KBM-7 (cell line): ENCODE data around the gene GLYR1.

ENCODE experiments used
- DNase-seq: peaks from one replicate; pipeline ENCODE4 v3.0.0-alpha.2; 2015
- in situ Hi-C: fragments of 300-500 bp; cut with MboI; formaldehyde crosslinking; loops from 2 replicates; pipeline ENCODE4 v1.14.3; 2020; ENCODE audit warnings: low sequenced_read_pairs, low pct_unique_long_range_greater_than_20kb, mixed read lengths

Gene GLYR1

DNA sequence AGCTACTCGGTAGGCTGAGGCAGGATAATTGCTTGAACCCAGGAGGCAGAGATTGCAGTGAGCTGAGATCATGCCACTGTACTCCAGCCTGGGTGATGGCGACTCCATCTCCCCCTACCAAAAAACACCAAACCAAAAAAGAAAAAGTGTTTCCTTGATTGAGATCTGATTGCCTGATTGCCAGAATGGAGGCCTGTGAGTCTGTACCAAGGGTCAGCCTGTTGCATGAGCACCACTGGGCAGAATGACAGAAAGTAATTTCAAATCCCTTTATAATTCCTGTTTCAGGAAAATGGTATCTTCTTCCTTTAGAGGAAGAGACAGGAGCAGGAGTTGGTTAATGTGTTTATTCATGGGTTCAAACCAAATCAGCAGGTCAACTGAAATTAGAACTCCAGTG lies 8.7 kb upstream of the GLYR1 start:
- no peak for DNase-seq
- in situ Hi-C loops = no loop called here

DNA sequence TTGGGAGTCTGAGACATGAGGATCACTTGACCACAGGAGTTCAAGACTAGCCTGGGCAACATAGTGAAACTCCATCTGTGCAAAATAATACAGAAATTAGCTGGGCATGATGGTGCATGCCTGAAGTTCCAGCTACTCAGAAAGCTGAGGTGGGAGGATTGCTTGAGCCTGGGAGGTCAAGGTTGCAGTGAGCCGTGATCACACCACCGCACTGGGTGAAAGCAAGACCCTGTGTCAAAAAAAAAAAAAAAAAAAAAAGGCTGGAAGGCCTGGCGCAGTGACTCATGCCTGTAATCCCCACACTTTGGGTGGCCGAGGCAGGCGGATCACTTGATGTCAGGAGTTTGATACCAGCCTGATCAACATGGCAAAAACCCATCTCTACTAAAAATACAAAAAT lies 8.3 kb upstream of the GLYR1 start:
- DNase-seq = no peak
- in situ Hi-C loops = no loop called here

GRCh38 chr16:4852221-4852872 lies 5.3 kb upstream of the GLYR1 start:
- no peak for DNase-seq
- in situ Hi-C loops = no loop called here

GRCh38 chr16:4850211-4850610 lies 3.1 kb upstream of the GLYR1 start:
- no peak for DNase-seq
- in situ Hi-C loops = no loop called here

DNA sequence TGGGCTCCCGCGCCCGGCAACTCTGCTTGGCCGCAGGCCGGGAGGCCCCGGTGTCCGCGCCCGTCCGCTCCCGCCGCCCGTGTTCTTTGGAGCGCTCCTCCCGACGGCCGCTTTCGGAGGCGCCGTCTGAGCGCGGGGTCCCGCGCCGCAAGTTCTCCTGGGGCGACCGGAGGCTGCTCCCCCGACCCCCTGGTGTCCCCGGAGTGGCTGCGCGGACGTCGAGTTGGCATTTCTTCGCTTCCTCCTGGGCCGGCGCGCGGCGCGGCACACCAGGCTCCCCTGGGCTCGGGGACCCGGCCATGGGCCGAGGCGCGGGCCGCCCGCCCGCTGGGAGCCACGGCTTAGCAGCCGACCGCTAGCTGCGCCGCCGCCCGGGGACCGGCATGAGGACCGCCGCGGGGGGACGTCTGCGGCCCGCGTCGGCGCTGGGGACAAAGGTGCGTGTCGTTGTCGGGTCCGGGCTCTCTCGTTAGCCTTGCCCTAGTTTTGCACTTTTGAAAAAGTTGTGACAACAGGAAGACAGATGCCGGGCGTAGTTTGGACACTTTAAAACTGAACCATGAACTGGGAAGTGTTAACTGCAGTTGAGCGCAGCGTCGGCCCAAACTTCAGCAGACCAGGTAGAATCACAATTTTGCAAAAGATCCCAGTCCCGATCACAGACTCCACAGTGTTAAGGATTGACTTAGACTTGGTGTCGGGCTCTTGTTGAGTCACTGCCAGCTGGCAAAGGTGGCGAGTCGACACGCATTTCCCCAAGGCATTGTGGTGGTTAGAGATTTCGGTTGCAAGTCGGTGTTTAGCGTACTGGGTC lies 893 bp upstream of the GLYR1 start:
- in situ Hi-C loops = no loop called here
- peak; percentile 47 for DNase-seq

DNA sequence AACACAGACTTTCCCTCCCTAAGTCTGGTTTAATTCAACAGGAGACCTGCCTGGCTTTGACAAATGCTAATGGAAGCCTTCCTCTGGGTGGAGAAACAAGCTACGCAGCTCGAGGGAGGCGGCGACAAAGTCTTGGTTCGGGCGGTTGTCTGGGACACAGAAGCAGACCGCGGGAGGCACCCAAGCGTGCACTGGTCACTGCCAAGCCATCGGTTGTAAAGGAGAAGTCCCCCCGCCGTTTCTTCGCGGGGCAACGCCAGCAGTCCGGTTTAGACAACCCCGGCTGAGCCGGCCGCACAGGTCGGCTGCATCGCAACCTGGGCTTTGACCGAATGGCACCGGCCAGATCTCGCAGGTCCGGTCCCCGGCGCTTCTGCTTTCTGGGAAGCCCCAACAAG lies 586 bp downstream of the GLYR1 start:
- in situ Hi-C loops = no loop called here
- DNase-seq = peak; percentile 73

DNA sequence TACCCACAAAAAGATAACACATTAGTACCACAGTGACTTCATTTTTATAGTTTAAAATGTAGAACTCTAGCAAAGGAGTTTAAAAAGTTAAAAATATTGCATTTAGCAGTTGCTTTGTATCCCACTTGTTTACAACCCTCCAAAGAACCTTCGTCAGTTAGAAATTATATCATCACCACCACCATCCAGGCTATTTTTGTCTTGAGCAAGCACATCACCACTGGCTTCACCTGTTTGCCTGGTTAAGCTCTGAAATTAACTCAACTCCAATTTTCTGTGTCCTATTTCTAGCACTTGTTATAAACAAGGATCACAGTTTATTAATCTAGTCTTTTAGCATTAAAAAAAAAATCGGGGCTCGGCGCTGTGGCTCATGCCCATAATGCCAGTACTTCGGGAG lies 6.1 kb downstream of the GLYR1 start:
- in situ Hi-C loops = no loop called here
- DNase-seq = no peak

DNA sequence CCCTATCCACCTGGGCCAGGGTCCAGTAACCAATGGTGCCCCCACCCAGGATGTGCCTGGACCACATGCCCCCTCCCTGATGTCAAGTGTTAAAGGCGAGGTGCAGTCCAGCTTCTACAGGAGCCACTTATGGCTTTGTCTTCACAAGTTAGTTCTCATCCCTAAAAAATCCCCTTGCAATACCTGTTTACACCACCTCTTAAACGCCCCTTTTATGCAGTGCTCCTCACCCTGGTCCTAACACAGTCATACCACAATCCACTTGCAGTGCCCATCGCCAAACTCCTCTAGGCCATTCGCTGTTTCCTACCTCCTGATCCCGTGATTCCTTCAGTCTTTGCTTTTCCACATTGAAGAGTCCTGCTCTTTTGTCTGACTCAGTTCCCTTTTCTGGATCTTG lies 7.1 kb downstream of the GLYR1 start:
- no peak for DNase-seq
- in situ Hi-C loops = no loop called here

GRCh38 chr16:4837733-4838501 lies 9.2 kb downstream of the GLYR1 start:
- in situ Hi-C loops = no loop called here
- DNase-seq = no peak

DNA sequence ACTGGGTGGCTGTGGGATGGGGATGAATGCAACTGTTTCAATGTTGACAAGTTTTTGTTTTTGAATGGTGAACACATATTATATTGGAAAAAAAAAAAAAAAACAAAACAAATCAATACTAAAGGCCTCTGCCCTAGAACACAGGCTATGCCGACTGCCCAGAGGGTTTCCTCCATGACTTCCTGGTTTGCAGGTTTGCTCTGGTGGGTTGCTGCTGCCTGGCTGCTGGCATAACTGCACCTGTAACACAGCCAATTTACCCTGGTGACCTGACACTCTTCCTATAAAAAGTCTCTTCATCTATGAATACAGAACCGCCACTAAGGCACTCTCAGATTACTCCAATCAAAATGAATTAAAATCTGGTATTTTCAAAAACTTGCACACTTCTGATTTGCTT lies 10.4 kb downstream of the GLYR1 start:
- no peak for DNase-seq
- in situ Hi-C loops = no loop called here

GRCh38 chr16:4833584-4833983 lies 13.5 kb downstream of the GLYR1 start:
- in situ Hi-C loops = no loop called here
- no peak for DNase-seq

- in situ Hi-C loops = no loop called here
Observed at GRCh38 chr16:4832698-4833343, 14.3 kb downstream of the GLYR1 start.

DNA sequence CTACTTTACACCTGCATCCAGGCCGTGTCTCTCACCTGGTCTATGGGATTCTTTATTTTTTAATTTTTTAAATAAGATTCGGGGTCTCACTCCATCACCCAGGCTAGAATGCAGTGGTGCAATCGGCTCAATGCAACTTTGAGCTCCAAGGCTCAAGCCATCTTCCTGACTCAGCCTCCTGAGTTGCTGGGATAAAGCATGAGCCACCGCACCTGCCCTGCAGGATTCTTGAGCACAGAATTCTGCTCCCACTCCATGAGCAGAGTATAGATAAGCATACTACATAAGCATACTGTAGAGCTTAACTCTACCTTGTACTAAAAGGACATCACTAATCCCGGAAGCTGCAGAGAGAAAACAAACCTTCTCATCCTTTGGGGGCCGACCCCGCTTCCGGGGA lies 15.5 kb downstream of the GLYR1 start:
- in situ Hi-C loops = no loop called here

More at GRCh38 chr16:4832698-4833343, 14.3 kb downstream of the GLYR1 start:
- no peak for DNase-seq

DNA sequence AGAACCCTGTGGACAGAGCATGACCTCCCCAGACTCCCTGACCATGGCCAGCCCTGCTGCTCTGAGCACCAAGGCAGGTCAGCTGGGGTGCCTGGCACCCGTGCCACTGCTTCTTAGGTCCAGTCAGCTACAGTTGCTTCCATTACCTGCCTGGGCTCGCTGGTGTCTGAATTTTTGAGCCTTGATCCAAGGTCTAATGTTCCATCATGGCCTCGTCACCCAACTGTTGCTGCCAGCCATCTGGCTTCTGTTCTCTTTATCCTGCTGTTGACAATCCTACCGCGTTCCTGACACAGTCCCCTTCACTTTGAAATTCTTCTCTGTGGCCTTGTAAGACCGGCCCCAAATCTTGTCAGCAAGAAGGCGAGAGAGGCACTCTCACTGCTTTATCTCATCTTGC lies 16.7 kb downstream of the GLYR1 start:
- DNase-seq = no peak
- in situ Hi-C loops = no loop called here

More for the DNA sequence above, 15.5 kb downstream of the GLYR1 start:
- no peak for DNase-seq

DNA sequence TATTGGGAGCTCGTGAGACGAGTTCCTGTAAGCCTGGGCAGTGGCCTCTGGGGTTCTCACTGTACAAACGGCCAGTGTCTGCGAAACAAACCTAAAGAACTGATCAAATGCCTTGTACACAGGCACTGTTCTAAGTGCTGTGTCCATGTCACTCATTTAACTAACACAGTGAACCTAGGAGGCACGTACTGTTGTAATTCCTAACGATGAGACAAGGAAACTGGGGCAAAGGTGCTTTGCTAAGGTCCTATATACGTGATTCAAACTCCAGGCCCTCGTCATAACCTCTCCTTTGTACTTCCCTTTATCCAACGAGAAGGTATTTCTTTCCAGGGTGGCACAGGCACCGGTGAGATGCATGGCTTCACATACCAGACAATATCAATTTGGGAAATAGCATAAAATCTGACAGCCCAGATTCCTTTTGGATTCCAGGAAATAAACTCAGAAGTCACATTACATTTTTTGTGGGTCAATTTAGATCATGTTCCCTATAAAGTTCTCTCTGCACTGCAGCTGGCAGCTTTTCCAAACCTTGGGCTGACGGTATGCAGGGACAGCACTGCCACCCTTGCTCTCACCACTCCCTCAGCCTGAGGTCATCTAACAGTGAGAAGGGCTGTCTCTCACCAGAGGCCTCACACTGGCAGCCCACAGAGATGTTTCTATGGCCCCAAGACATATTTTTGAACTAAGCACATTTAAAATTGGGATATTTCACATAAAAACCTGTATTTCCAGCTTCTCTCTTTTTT lies 18.3 kb downstream of the GLYR1 start:
- in situ Hi-C loops = no loop called here
- no peak for DNase-seq

DNA sequence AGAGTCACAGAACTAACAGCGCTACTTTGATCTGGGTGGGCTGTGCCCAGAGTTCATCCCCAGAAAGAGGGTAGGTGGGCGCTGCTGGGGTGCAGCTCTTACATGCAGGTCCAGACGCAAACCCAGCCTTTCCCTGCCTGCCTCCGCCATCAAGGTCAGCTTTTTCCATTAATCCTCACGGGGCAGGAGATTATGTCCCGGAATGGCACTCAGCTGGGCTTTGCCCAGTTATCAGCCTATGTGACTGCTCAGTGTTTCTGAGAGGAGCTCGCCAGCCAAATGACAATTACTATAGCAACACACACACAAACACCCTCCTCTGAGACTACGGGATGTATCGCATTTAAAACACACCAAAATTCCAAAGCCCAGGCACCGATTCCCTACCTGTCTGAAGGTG lies 20.1 kb downstream of the GLYR1 start:
- in situ Hi-C loops = no loop called here
- no peak for DNase-seq

- in situ Hi-C loops = no loop called here
- DNase-seq = no peak
Observed at GRCh38 chr16:4826526-4826925, 20.6 kb downstream of the GLYR1 start.

- in situ Hi-C loops = no loop called here
- no peak for DNase-seq
Observed at GRCh38 chr16:4825196-4825595, 21.9 kb downstream of the GLYR1 start.

- in situ Hi-C loops = no loop called here
- DNase-seq = no peak
Observed at GRCh38 chr16:4820652-4821051, 26.4 kb downstream of the GLYR1 start.
